SK-N-SH (cell line): ENCODE results near the gene FRAS1. TPM values are rescaled to one million over a fixed set of nuclear protein-coding genes. Genes with fewer than 3 reads are reported as not detected.

Experiments
- CTCF ChIA-PET: fragments of 300-600, 350-600 bp; formaldehyde crosslinking; extraction: SDS; loops from one replicate; lab custom pipeline; 2021; lab: Yijun Ruan, JAX
- POLR2A ChIA-PET: fragments of 350-600 bp; sonication (Branson Sonifier 250); formaldehyde crosslinking; extraction: SDS; loops from one replicate; lab custom pipeline; 2020; ENCODE audit warnings: antibody characterized with exemption, inconsistent platforms; lab: Yijun Ruan, JAX
- DNase-seq: peaks from one replicate; pipeline ENCODE4 v3.0.0; 2012
- H2AFZ ChIP-seq: fragments of 200-600 bp; sonication (generic); 2 replicates; pipeline ENCODE4 v1.8.1; 2016; ENCODE audit warnings: antibody characterized with exemption, mild to moderate bottlenecking, low read depth
- H3F3A ChIP-seq: fragments of 200-600 bp; sonication (generic); replicated peaks from 2 replicates; pipeline ENCODE3; 2016; ENCODE audit warnings: antibody characterized with exemption, mild to moderate bottlenecking; ENCODE audit not compliant: insufficient read depth
- H3K27ac ChIP-seq, 2 experiments: fragments of 200-500 bp in 1 of 2; fragments of 200-600 bp in 1 of 2; sonication (Bioruptor generic) in 1 of 2; sonication (generic), shearing (Covaris generic) in 1 of 2; 2 replicates each; pipeline versions ENCODE4 v1.5.1 to v1.6.1; 2014 to 2016; ENCODE audit warnings: low read depth in 2 of 2, inconsistent platforms in 1 of 2, low read length in 1 of 2, mild to moderate bottlenecking in 1 of 2, mixed read lengths in 1 of 2
- H3K27me3 ChIP-seq: fragments of 200-600 bp; sonication (generic), shearing (Covaris generic); 2 replicates; pipeline ENCODE4 v1.6.1; 2016; ENCODE audit warnings: mixed run types; ENCODE audit not compliant: insufficient read depth
- H3K36me3 ChIP-seq, 2 experiments: fragments of 200-500 bp in 1 of 2; fragments of 200-600 bp in 1 of 2; sonication (Bioruptor generic) in 1 of 2; sonication (generic) in 1 of 2; replicated peaks in 1 of 2; 2 replicates each; pipeline versions ENCODE3 to v1.5.1; 2014 to 2016; ENCODE audit warnings: low read length in 1 of 2, mild to moderate bottlenecking in 1 of 2; ENCODE audit not compliant: insufficient read depth in 2 of 2, control insufficient read depth in 1 of 2
- H3K4me1 ChIP-seq, 2 experiments: fragments of 200-500 bp in 1 of 2; fragments of 200-600 bp in 1 of 2; sonication (Bioruptor generic) in 1 of 2; sonication (generic), shearing (Covaris generic) in 1 of 2; 2 replicates each; pipeline versions ENCODE4 v1.5.1 to v1.6.1; 2014 to 2016; ENCODE audit warnings: low read depth in 1 of 2, low read length in 1 of 2, mixed run types in 1 of 2; ENCODE audit not compliant: insufficient read depth in 2 of 2, control insufficient read depth in 1 of 2
- H3K4me2 ChIP-seq: fragments of 200-600 bp; sonication (generic), shearing (Covaris generic); 2 replicates; pipeline ENCODE4 v1.6.1; 2017; ENCODE audit warnings: mixed run types
- H3K4me3 ChIP-seq, 2 experiments: fragments of 200-500 bp in 1 of 2; fragments of 200-600 bp in 1 of 2; sonication (Bioruptor generic) in 1 of 2; sonication (generic), shearing (Covaris generic) in 1 of 2; 2 replicates each; pipeline versions ENCODE4 v1.5.1 to v1.8.1; 2014 to 2016; ENCODE audit warnings: low read depth in 2 of 2, inconsistent platforms in 1 of 2, low read length in 1 of 2, mild to moderate bottlenecking in 1 of 2, mixed read lengths in 1 of 2, moderate library complexity in 1 of 2
- H3K79me2 ChIP-seq: fragments of 200-600 bp; sonication (generic); 2 replicates; pipeline ENCODE4 v1.8.1; 2017; ENCODE audit warnings: mild to moderate bottlenecking; ENCODE audit not compliant: insufficient read depth
- H3K9ac ChIP-seq: fragments of 200-600 bp; sonication (generic); 2 replicates; pipeline ENCODE4 v1.6.1; 2017; ENCODE audit warnings: mixed run types
- H3K9me2 ChIP-seq: fragments of 200-600 bp; sonication (generic); 2 replicates; pipeline ENCODE4 v1.6.1; 2017; ENCODE audit warnings: mixed run types
- H3K9me3 ChIP-seq: fragments of 200-600 bp; sonication (generic); 2 replicates; pipeline ENCODE4 v1.6.1; 2017; ENCODE audit warnings: mixed run types, mild to moderate bottlenecking, moderate library complexity
- H4K20me1 ChIP-seq: fragments of 200-600 bp; sonication (generic); 2 replicates; pipeline ENCODE4 v1.6.1; 2017; ENCODE audit warnings: mild to moderate bottlenecking, mixed run types; ENCODE audit not compliant: insufficient read depth
- CHD2 ChIP-seq: fragments of 150-350 bp; IDR thresholded peaks from 2 replicates; pipeline ENCODE4 v1.6.1; 2018; ENCODE audit warnings: low read length; ENCODE audit not compliant: partially characterized antibody
- ELF1 ChIP-seq: IDR thresholded peaks from 2 replicates; pipeline ENCODE4 v1.4.0; 2012
- FOSL2 ChIP-seq: IDR thresholded peaks from 2 replicates; pipeline ENCODE4 v1.4.0; 2012; ENCODE audit warnings: low read depth, mild to moderate bottlenecking, moderate library complexity, borderline replicate concordance
- FOXJ3 ChIP-seq: sonication (generic); formaldehyde crosslinking; IDR thresholded peaks from 2 replicates; pipeline ENCODE4 v1.5.1; 2020; ENCODE audit warnings: mild to moderate bottlenecking, missing genetic modification reagents
- FOXM1 ChIP-seq: IDR thresholded peaks from 2 replicates; pipeline ENCODE4 v1.4.0; 2012; ENCODE audit warnings: low read depth, mild to moderate bottlenecking
- GABPA ChIP-seq: IDR thresholded peaks from 2 replicates; pipeline ENCODE4 v1.4.0; 2012; ENCODE audit warnings: low read depth, mild to moderate bottlenecking
- MXI1 ChIP-seq: IDR thresholded peaks from 2 replicates; pipeline ENCODE4 v1.6.1; 2012; ENCODE audit warnings: mild to moderate bottlenecking, low read depth, low read length, improper control_type of control experiment
- NFIC ChIP-seq: IDR thresholded peaks from 2 replicates; pipeline ENCODE4 v1.4.0; 2012; ENCODE audit warnings: borderline replicate concordance
- NRF1 ChIP-seq: IDR thresholded peaks from 2 replicates; pipeline ENCODE4 v1.6.1; 2012; ENCODE audit warnings: low read depth, mild to moderate bottlenecking, low read length
- RAD21 ChIP-seq: IDR thresholded peaks from 2 replicates; pipeline ENCODE4 v1.6.1; 2012; ENCODE audit warnings: mild to moderate bottlenecking, low read length
- RFX5 ChIP-seq: IDR thresholded peaks from 2 replicates; pipeline ENCODE4 v1.6.1; 2012; ENCODE audit warnings: mild to moderate bottlenecking, improper control_type of control experiment, low read length
- SIN3A ChIP-seq: IDR thresholded peaks from 2 replicates; pipeline ENCODE4 v1.6.1; 2012; ENCODE audit warnings: low read depth, mild to moderate bottlenecking, low read length, moderate library complexity, borderline replicate concordance
- TCF12 ChIP-seq: IDR thresholded peaks from 2 replicates; pipeline ENCODE4 v1.4.0; 2012
- WGBS: methylation state at CpG from one replicate; pipeline ENCODE4 v1.1.6; 2017; ENCODE audit warnings: low lambda C conversion rate; 5-methylcytosine and 5-hydroxymethylcytosine counted together
- polyA plus RNA-seq, 3 experiments: library from polyadenylated mRNA; depleted of rRNA; stranded (reverse); fragments of >200 nt; gene quantifications; 2 replicates each; pipeline ENCODE4 v1.2.3, GENCODE V29; 2012
- TF ChIP-seq, protein P1 (sequence below): IDR thresholded peaks from 2 replicates; pipeline ENCODE4 v1.4.0; 2012; ENCODE audit warnings: low read depth
- TF ChIP-seq, protein P2 (sequence below): fragments of 150-350 bp; IDR thresholded peaks from 2 replicates; pipeline ENCODE4 v1.6.1; 2017; ENCODE audit warnings: antibody characterized with exemption, low read length, low read depth, borderline replicate concordance
- TF ChIP-seq, protein P3 (sequence below): IDR thresholded peaks from 2 replicates; pipeline ENCODE4; 2012
- TF ChIP-seq, protein P4 (sequence below): IDR thresholded peaks from 2 replicates; pipeline ENCODE4 v1.4.0; 2012; ENCODE audit warnings: low read depth, borderline replicate concordance

The FRAS1 gene
- polyA plus RNA-seq, 1 of the 3 experiments (the other 2 are of a cell fraction), result 8.3 TPM

DNA sequence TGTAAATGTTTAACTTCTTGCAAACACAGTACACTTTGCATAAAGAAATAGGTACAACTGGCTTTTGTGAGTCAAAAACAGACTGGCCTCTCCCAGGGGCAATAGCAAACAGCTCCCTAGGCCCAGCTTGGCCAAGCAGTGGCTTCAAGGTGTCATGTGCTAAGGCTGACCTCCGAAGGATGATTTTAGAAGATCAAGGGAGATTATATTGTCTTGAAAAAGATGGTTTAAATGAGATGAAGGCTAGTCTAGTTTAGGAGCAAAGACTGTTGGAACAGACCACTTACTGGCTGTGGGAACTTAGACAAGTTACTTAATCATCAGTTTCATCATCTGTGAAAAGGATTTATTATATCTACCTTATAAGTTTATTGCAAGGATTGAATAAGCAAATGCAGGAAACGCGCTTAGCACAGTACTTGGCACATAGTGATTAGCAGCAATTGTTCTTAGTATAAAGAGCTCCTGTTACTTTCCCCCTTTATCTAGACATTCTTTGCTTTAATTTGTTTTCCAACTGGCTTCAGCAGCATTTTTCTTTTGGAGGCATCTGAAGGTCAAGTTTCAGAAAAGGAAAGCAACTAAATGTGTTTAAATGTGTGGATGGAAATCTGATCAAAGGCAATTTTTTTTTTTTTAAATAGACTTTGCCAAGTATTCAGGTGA is 511.6 kb downstream of the FRAS1 start:
- Histone ChIP-seq H3F3A (peaks cover 8% of the 10 kb centered on the region), H3K4me2 (no peak overlapping the region), H3K36me3 (no peaks in the 10 kb centered on the region), H3K9me2 (no peaks in the 10 kb centered on the region), H3K27me3 (no peaks in the 10 kb centered on the region), H3K79me2 (no peaks in the 10 kb centered on the region), H3K9ac (no peak overlapping the region), H4K20me1 (no peaks in the 10 kb centered on the region), H3K9me3 (no peaks in the 10 kb centered on the region), H3K4me3 (no peak overlapping the region), H3K27ac (peak overlapping the region; percentile 40 to 68; a peak in 3 of 4 replicates), H3K4me1 (peaks cover 0 to 9% of the 10 kb centered on the region in 2 experiments; a peak in 3 of 4 replicates), H2AFZ (no peak overlapping the region)
- TF ChIP-seq RAD21, result no peak
- TF ChIP-seq RFX5, result no peak
- TF ChIP-seq FOXM1, result no peak
- no peak for TF ChIP-seq NFIC
- no peak for TF ChIP-seq ELF1
- no peak for TF ChIP-seq TCF12
- TF ChIP-seq, protein P1, sequence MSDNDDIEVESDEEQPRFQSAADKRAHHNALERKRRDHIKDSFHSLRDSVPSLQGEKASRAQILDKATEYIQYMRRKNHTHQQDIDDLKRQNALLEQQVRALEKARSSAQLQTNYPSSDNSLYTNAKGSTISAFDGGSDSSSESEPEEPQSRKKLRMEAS, result no peak
- TF ChIP-seq, protein P2, sequence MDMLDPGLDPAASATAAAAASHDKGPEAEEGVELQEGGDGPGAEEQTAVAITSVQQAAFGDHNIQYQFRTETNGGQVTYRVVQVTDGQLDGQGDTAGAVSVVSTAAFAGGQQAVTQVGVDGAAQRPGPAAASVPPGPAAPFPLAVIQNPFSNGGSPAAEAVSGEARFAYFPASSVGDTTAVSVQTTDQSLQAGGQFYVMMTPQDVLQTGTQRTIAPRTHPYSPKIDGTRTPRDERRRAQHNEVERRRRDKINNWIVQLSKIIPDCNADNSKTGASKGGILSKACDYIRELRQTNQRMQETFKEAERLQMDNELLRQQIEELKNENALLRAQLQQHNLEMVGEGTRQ, result no peak
- no peak for TF ChIP-seq SIN3A
- TF ChIP-seq, protein P3, sequence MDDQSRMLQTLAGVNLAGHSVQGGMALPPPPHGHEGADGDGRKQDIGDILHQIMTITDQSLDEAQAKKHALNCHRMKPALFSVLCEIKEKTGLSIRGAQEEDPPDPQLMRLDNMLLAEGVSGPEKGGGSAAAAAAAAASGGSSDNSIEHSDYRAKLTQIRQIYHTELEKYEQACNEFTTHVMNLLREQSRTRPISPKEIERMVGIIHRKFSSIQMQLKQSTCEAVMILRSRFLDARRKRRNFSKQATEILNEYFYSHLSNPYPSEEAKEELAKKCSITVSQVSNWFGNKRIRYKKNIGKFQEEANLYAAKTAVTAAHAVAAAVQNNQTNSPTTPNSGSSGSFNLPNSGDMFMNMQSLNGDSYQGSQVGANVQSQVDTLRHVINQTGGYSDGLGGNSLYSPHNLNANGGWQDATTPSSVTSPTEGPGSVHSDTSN, result no peak
- no peak for TF ChIP-seq CHD2
- no peak for TF ChIP-seq FOXJ3 (CRISPR knock-in tag)
- no peak for TF ChIP-seq GABPA
- no peak for TF ChIP-seq NRF1
- TF ChIP-seq, protein P4, sequence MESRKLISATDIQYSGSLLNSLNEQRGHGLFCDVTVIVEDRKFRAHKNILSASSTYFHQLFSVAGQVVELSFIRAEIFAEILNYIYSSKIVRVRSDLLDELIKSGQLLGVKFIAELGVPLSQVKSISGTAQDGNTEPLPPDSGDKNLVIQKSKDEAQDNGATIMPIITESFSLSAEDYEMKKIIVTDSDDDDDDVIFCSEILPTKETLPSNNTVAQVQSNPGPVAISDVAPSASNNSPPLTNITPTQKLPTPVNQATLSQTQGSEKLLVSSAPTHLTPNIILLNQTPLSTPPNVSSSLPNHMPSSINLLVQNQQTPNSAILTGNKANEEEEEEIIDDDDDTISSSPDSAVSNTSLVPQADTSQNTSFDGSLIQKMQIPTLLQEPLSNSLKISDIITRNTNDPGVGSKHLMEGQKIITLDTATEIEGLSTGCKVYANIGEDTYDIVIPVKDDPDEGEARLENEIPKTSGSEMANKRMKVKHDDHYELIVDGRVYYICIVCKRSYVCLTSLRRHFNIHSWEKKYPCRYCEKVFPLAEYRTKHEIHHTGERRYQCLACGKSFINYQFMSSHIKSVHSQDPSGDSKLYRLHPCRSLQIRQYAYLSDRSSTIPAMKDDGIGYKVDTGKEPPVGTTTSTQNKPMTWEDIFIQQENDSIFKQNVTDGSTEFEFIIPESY, result no peak
- no peak for TF ChIP-seq MXI1
- TF ChIP-seq FOSL2, result no peak
- DNase-seq, result no peak
- CTCF ChIA-PET, result interaction anchor here (0.7 to 1.2 kb wide), 3 partner anchors 13 to 76 kb away, joined by 3 to 4 read pairs (median 4); no protein-coding TSS in a partner anchor
- POLR2A ChIA-PET, result no interaction called here
- whole genome bisulfite sequencing, result 92% methylated on average over 3 of the region's 3 CpGs
